Smooth muscle cell (in vitro differentiated cells): ENCODE data around the gene ISLR. TPM values are rescaled to one million over a fixed set of nuclear protein-coding genes. Genes with fewer than 3 reads are reported as not detected.

ENCODE experiments used
- DNase-seq: peaks from one replicate; lab custom pipeline; 2025; ENCODE audit not compliant: unreplicated experiment; lab: John Stamatoyannopoulos, UW
- H2AFZ ChIP-seq: fragments of 200-600 bp; sonication (generic); 2 replicates; pipeline ENCODE4 v1.6.0; 2016; ENCODE audit warnings: antibody characterized with exemption, low read depth, mild to moderate bottlenecking
- H3F3A ChIP-seq: fragments of 200-600 bp; sonication (generic); 2 replicates; pipeline ENCODE4 v1.6.0; 2017; ENCODE audit warnings: antibody characterized with exemption, low read depth
- H3K27ac ChIP-seq: fragments of 200-600 bp; sonication (generic); 2 replicates; pipeline ENCODE4 v1.5.1; 2016; ENCODE audit warnings: low read depth, mild to moderate bottlenecking
- H3K27me3 ChIP-seq: fragments of 200-600 bp; sonication (generic); 2 replicates; pipeline ENCODE4 v1.6.1; 2016; ENCODE audit warnings: low read depth, mild to moderate bottlenecking
- H3K36me3 ChIP-seq: fragments of 200-600 bp; sonication (generic); 2 replicates; pipeline ENCODE4 v1.5.1; 2016; ENCODE audit warnings: low read depth
- H3K4me1 ChIP-seq: fragments of 200-600 bp; sonication (generic); 2 replicates; pipeline ENCODE4 v1.5.1; 2016; ENCODE audit warnings: low read depth
- H3K4me2 ChIP-seq: fragments of 200-600 bp; sonication (generic); 2 replicates; pipeline ENCODE4 v1.6.0; 2016; ENCODE audit warnings: mild to moderate bottlenecking
- H3K4me3 ChIP-seq: fragments of 200-600 bp; sonication (generic); 2 replicates; pipeline ENCODE4 v1.5.1; 2016; ENCODE audit warnings: mild to moderate bottlenecking
- H3K79me2 ChIP-seq: fragments of 200-600 bp; sonication (generic); 2 replicates; pipeline ENCODE4 v1.6.0; 2016; ENCODE audit warnings: low read depth, mild to moderate bottlenecking
- H3K9ac ChIP-seq: fragments of 200-600 bp; sonication (generic); 2 replicates; pipeline ENCODE4 v1.6.0; 2016; ENCODE audit warnings: low read depth
- H3K9me3 ChIP-seq: fragments of 200-600 bp; sonication (generic); replicated peaks from 2 replicates; pipeline ENCODE4 v1.5.1; 2016; ENCODE audit warnings: low read depth
- H4K20me1 ChIP-seq: fragments of 200-600 bp; sonication (generic); 2 replicates; pipeline ENCODE4 v1.6.0; 2016; ENCODE audit warnings: low read depth
- CTCF ChIP-seq: fragments of 200-600 bp; sonication (generic); IDR thresholded peaks from 2 replicates; pipeline ENCODE4 v1.5.1; 2017; ENCODE audit warnings: borderline replicate concordance, mild to moderate bottlenecking, antibody characterized with exemption; ENCODE audit not compliant: insufficient read depth, poor library complexity, severe bottlenecking
- WGBS: methylation state at CpG from one replicate; pipeline ENCODE4 v1.1.7; 2016; ENCODE audit warnings: low lambda C conversion rate; 5-methylcytosine and 5-hydroxymethylcytosine counted together
- polyA plus RNA-seq: library from polyadenylated mRNA; unstranded; fragments of >200 nt; fragmentation: Nextera tagmentation; extraction: Ambion mirVana; gene quantifications from 2 replicates; pipeline ENCODE4 v1.2.1, GENCODE V29; 2016
- total RNA-seq: library from RNA; depleted of rRNA; stranded (reverse); fragments of >200 nt; gene quantifications from 2 replicates; pipeline ENCODE4 v1.2.3, GENCODE V29; 2014

ISLR gene
- total RNA-seq, result 67.3 and 119 TPM in 2 replicates
- 93.3 and 130 TPM in 2 replicates for polyA plus RNA-seq

GRCh38 chr15:74173380-74174218 lies at the start of gene ISLR:
TSS of gene ISLR (plus strand) at chr15:74173710. CDS start at chr15:74174859, 1,149 bp downstream.
- peaks cover 44% of the 10 kb centered on the region for H3F3A ChIP-seq
- DNase-seq, result no peak
- peaks cover 39% of the 10 kb centered on the region for H3K4me1 ChIP-seq
- no peak for TF ChIP-seq CTCF
- H3K79me2 ChIP-seq, result no peaks in the 10 kb centered on the region
- no peaks in the 10 kb centered on the region for H4K20me1 ChIP-seq
- H2AFZ ChIP-seq, result no peak within 1 kb of the TSS
- H3K9me3 ChIP-seq, result no peaks in the 10 kb centered on the region
- WGBS, result 50% methylated on average over 20 of the region's 20 CpGs
- no peak within 1 kb of the TSS for H3K9ac ChIP-seq
- H3K36me3 ChIP-seq, result no peaks in the 10 kb centered on the region
- H3K4me3 ChIP-seq, result no peak within 1 kb of the TSS
- H3K27ac ChIP-seq, result peak within 1 kb of the TSS; percentile 71
- no peaks in the 10 kb centered on the region for H3K27me3 ChIP-seq
- peak within 1 kb of the TSS; percentile 63 for H3K4me2 ChIP-seq

- H3K9ac ChIP-seq, result no peak overlapping the region
- no peak overlapping the region for H3K4me3 ChIP-seq
- H3K4me2 ChIP-seq, result no peak overlapping the region
- no peaks in the 10 kb centered on the region for H3K9me3 ChIP-seq
- H3F3A ChIP-seq, result no peaks in the 10 kb centered on the region
- peaks cover 13% of the 10 kb centered on the region for H3K27me3 ChIP-seq
- no peaks in the 10 kb centered on the region for H4K20me1 ChIP-seq
- no peaks in the 10 kb centered on the region for H3K36me3 ChIP-seq
- peak overlapping the region; percentile 38 for H3K27ac ChIP-seq
- peaks cover 27% of the 10 kb centered on the region for H3K4me1 ChIP-seq
- 93% methylated on average over 3 of the region's 3 CpGs for WGBS
- no peaks in the 10 kb centered on the region for H3K79me2 ChIP-seq
- no peak overlapping the region for H2AFZ ChIP-seq
- no peak for DNase-seq
- no peak for TF ChIP-seq CTCF
These were observed 49.3 kb upstream of the ISLR start for GRCh38 chr15:74124196-74124595.

GRCh38 chr15:74124759-74125158 lies 48.8 kb upstream of the ISLR start:
- Histone ChIP-seq H2AFZ (no peak overlapping the region), H3K9ac (no peak overlapping the region), H3K27me3 (peaks cover 19% of the 10 kb centered on the region), H4K20me1 (no peaks in the 10 kb centered on the region), H3K4me3 (no peak overlapping the region), H3K27ac (peak overlapping the region; percentile 38), H3K4me2 (peak overlapping the region; percentile 64), H3K36me3 (no peaks in the 10 kb centered on the region), H3F3A (no peaks in the 10 kb centered on the region), H3K4me1 (peaks cover 32% of the 10 kb centered on the region), H3K9me3 (no peaks in the 10 kb centered on the region), H3K79me2 (no peaks in the 10 kb centered on the region)
- WGBS, result 39% methylated on average over 7 of the region's 7 CpGs
- DNase-seq, result no peak
- TF ChIP-seq CTCF, result no peak
